CD1c-positive myeloid dendritic cell (primary cell): ENCODE results near the gene GARIN5B.

Experiments used
- DNase-seq: peaks from one replicate; pipeline ENCODE4 v3.0.0-alpha.2; 2016; ENCODE audit errors: extremely low spot score

The GARIN5B gene

GRCh38 chr19:55324662-55325061, 38.4 kb downstream of the GARIN5B start:
- peak; percentile 25 for DNase-seq

- no peak for DNase-seq
Observed at GRCh38 chr19:55322204-55322885, 40.7 kb downstream of the GARIN5B start.

- DNase-seq = peak; percentile 37
Observed at GRCh38 chr19:55321466-55322137, 41.5 kb downstream of the GARIN5B start.

GRCh38 chr19:55320844-55321419, 42.1 kb downstream of the GARIN5B start:
- no peak for DNase-seq

GRCh38 chr19:55319785-55320184, 43.3 kb downstream of the GARIN5B start:
- DNase-seq = no peak

GRCh38 chr19:55316646-55317045, 46.4 kb downstream of the GARIN5B start:
- no peak for DNase-seq

GRCh38 chr19:55315956-55316525, 47.0 kb downstream of the GARIN5B start:
- no peak for DNase-seq

- no peak for DNase-seq
Observed at GRCh38 chr19:55314396-55314795, 48.7 kb downstream of the GARIN5B start.

GRCh38 chr19:55312621-55313512, 50.2 kb downstream of the GARIN5B start:
- DNase-seq = no peak

GRCh38 chr19:55311797-55312196, 51.3 kb downstream of the GARIN5B start:
- DNase-seq = no peak

- no peak for DNase-seq
Observed at GRCh38 chr19:55311397-55311796, 51.7 kb downstream of the GARIN5B start.

- no peak for DNase-seq
Observed at GRCh38 chr19:55310498-55310897, 52.6 kb downstream of the GARIN5B start.

- DNase-seq = no peak
Observed at GRCh38 chr19:55309448-55309847, 53.6 kb downstream of the GARIN5B start.

GRCh38 chr19:55308281-55308680, 54.8 kb downstream of the GARIN5B start:
- no peak for DNase-seq

GRCh38 chr19:55306712-55307111, 56.3 kb downstream of the GARIN5B start:
- DNase-seq = no peak

GRCh38 chr19:55305983-55306562, 57.0 kb downstream of the GARIN5B start:
- no peak for DNase-seq

GRCh38 chr19:55305491-55305890, 57.6 kb downstream of the GARIN5B start:
- DNase-seq = peak; percentile 58

- no peak for DNase-seq
Observed at GRCh38 chr19:55304980-55305379, 58.1 kb downstream of the GARIN5B start.
